LNCAP (cell line): Measurements from ENCODE around the gene MARCHF4.

Experiments
- TF ChIP-seq, protein P1 (sequence below): fragments of 450-650 bp; IDR thresholded peaks from 2 replicates; pipeline ENCODE4 v1.5.1; 2017; ENCODE audit warnings: mild to moderate bottlenecking

MARCHF4 gene

DNA sequence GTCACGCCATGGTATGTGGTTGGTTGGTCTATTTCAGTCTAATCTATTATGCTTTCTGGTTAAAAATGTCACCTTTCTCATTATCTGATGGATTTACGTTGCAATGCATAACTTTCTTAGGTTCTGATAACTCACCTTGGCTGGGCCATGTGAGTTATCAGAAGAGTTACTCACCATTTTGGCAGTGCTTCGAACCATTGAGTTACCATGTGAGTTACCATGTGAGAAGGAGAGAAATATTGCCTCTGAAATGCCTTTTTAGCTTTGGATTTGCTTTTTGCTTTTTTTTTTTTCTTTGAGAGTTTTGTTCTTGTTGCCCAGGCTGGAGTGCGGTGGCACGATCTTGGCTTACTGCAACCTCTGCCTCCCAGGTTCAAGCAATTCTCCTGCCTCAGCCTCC is 41.6 kb upstream of the MARCHF4 start:
- TF ChIP-seq, protein P1, sequence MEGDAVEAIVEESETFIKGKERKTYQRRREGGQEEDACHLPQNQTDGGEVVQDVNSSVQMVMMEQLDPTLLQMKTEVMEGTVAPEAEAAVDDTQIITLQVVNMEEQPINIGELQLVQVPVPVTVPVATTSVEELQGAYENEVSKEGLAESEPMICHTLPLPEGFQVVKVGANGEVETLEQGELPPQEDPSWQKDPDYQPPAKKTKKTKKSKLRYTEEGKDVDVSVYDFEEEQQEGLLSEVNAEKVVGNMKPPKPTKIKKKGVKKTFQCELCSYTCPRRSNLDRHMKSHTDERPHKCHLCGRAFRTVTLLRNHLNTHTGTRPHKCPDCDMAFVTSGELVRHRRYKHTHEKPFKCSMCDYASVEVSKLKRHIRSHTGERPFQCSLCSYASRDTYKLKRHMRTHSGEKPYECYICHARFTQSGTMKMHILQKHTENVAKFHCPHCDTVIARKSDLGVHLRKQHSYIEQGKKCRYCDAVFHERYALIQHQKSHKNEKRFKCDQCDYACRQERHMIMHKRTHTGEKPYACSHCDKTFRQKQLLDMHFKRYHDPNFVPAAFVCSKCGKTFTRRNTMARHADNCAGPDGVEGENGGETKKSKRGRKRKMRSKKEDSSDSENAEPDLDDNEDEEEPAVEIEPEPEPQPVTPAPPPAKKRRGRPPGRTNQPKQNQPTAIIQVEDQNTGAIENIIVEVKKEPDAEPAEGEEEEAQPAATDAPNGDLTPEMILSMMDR: no peak

DNA sequence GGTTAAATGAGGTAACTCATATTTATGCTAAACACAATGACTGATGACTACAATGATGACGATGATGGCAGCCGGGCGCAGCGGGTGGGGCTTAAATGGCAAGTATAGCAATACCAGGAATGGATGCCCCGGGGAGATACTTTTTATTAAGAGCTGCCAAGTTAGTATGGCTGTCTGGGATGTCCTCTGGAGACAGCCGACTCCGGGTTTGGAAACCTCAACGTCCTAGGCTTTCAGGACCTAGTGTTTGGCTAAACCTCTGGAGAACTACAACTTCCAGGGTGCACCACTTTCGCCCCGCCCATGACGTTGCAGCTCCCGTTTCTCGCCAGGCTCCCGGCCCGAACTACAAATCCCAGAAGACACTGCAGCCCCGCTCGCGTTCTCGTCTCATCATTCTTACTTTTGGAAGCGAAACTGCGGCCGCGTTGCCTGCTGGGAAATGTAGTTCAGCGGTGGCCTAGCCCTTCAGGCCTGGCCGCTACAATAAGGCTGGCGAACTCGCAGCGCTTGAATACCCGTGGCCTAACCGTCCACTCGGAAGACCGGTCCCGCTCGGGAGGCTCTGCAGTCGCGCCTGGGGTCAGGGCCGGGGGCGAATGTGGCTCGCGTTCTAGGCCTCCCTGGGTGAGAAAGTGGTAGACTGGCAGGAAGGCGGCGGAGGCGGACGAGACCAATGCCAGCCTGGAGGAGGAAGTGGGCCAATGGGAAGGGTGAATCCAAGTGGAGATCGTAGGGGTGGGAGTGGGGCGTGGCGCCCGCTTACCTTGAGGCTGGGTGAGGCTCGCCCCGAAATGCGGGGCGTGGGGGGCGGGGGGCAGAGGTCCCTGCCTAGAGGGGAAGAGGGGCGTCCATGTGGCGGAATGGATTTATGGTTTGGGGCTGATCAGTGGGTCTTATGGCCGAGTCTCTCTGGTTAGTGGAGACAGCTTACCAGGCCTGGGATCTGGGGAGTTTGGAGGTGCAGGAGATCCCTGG is 40.0 kb upstream of the MARCHF4 start, which contains the start of gene SMARCAL1:
Gene SMARCAL1 (plus strand): TSS at position 463 of the 978 bp plus-strand sequence. CDS start 2,221 bp downstream, outside the sequence.
- TF ChIP-seq, protein P1: no peak

DNA sequence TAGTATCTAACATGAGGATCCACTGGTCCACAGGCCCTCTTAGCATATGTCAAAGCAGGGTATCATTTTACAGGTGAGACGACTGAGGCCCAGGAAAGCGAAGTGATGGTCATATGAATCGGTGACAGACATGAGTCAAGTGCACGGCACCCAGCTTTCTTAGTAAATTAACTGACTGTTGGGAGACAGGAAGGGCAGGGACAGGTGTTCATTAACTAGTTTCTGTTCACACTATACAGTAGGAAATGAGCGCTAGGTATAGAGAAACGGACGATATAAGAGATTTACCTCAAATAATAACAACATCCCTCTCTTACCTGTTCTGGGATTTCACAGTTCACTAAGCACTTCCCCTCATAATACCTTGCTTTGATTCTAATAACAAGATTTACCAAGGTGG is 38.3 kb upstream of the MARCHF4 start:
- TF ChIP-seq, protein P1: no peak

DNA sequence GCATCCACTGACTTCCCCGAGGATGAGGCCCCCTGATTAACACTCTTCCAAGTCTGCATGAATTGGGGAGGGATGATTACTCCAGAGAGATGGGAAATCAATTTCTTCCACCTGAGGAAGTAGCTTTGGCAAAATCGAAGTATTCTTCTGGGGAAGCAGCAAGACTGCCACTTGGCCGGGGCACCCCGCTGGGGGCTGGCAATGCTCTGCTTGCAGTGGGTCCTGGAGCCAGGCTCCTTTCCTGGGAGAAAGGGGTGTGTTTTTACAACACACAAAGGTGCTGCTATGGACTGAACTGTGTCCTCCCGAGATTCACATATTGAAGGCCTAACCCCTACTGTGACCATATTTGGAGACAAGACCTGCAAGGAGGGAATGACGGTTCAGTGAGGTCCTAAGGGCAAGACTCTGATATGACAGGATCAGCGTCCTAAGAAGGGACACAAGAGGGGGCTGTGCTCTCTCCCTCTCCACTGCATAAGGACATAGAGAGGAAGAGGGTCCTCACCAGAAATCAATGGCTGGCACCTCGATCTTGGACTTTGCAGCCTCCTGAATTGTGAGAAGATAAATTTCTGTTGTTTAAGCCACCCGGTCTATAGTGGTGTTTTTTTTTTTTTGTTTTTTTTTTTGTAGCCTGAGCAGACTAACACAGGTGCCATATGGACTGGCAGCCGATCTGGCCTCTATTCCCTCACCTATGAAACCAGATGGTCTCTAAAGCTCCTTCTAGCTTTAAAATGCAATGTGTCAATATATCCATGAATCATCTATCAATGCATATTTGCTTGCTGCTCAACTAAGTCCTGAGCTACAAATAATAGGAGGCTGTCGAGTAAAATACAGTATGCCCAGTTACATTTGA is 36.4 kb upstream of the MARCHF4 start:
- TF ChIP-seq, protein P1: no peak

DNA sequence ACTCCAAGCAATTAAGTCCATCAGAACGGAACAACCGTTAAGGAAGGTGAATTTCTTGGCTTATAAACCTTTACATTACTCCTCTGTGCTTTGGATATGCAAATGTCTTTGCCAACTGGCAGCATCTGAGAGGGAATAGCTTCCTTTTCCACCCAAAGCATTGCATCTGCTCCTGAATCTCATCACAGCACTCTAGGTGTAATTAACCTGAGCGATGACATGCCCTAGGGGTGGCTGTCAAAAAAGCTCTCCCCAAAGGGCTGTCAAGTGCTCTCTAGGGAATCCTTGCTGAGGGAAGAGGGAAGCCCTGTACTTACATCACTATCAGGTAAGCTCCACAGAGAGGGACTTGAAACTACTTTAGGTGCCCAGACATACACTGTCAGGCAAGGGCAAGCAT is 34.5 kb upstream of the MARCHF4 start:
- TF ChIP-seq, protein P1: no peak

DNA sequence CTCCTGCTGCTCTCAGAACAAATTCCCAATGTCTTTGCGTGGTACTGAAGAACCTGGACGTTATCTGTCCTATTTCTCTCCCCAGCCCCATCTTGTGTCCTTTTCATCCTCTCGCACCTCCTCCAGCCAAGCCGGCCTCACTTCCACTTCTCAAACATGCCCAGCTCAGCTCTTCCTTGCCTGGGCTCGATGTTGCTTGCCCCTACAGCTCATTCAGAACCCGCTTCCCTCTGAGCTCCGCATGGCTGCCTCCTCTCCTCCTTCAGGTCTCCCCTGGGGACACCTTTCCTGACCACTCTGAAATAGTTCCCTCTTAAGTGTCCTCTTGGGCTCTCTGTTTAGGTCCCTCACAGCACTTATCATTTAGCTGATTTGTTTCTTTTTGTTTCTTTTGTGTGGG is 33.3 kb upstream of the MARCHF4 start:
- TF ChIP-seq, protein P1: no peak

DNA sequence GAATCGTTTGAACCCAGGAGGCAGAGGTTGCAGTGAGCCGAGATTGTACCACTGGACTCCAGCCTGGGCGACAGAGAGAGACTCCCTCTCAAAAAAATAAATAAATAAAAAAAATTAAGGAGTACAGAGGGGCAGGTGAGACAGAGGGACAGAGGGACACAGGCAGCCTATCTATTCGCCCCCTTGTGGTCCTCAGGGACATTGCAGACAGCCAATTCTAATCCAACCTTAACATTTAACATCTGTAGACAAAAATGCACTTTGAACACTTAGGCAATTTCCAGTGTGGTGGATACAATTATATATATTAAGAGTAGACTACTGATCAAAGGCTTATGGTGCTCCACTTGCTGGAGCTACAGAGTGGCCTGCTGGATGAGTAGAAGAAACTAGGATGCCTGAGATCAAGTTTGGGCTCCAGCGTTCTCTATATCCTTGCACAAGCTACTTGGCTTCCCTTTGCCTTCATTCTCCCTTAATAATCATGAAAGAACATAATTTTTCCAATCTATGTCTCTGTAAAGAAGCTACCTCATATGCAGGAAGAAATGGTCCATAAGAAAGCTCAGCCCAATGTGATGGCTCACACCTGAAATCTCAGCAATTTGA is 31.8 kb upstream of the MARCHF4 start:
- TF ChIP-seq, protein P1: peak; percentile 78
